Ovary (tissue), 9 donors: ENCODE results near the gene CCNB2. TPM values are rescaled to one million over a fixed set of nuclear protein-coding genes. Genes with fewer than 3 reads are reported as not detected.
"Not testable (repeated sequence)": the region's sequence is repeated elsewhere in the genome, so short reads cannot be mapped to it uniquely, and the experiment has no call there.

ENCODE experiments used
- DNase-seq, 5 donors: peaks; one replicate each; pipeline ENCODE4 v3.0.0-alpha.2; 2019 to 2020
- H3K27ac ChIP-seq, 2 donors: fragments of 200-600 bp; one replicate each; pipeline versions ENCODE4 v1.5.1 to v1.8.0; 2019 to 2022
- H3K27me3 ChIP-seq: fragments of 200-600 bp; one replicate; pipeline ENCODE4 v1.8.0; 2022
- H3K36me3 ChIP-seq: fragments of 200-600 bp; sonication (generic); one replicate; pipeline ENCODE4 v1.5.1; 2019
- H3K4me1 ChIP-seq: one replicate; pipeline ENCODE4 v1.8.1; 2013; ENCODE audit warnings: mild to moderate bottlenecking, moderate library complexity; ENCODE audit not compliant: insufficient read depth
- H3K4me3 ChIP-seq: fragments of 200-600 bp; sonication (generic); one replicate; pipeline ENCODE4 v1.5.1; 2017
- H3K9me3 ChIP-seq, 2 donors: fragments of 200-600 bp in 1 of 2; sonication (generic) in 1 of 2; one replicate each; pipeline versions ENCODE4 v1.5.1 to v1.8.1; 2013 to 2019; ENCODE audit warnings: mild to moderate bottlenecking in 1 of 2, moderate library complexity in 1 of 2
- EP300 ChIP-seq: sonication (generic); formaldehyde crosslinking; IDR thresholded peaks from one replicate; pipeline ENCODE4 v1.6.1; 2017; ENCODE audit warnings: antibody characterized with exemption
- POLR2A ChIP-seq: fragments of 450-650 bp; IDR thresholded peaks from one replicate; pipeline ENCODE4 v1.6.1; 2017; ENCODE audit warnings: antibody characterized with exemption, mild to moderate bottlenecking, moderate library complexity
- WGBS, 3 donors: extraction: QIAGEN DNeasy Blood & Tissue Kit in 1 of 3; methylation state at CpG; one replicate each; pipeline versions ENCODE4 v1.1.5 to v1.1.7; 2013 to 2017; 5-methylcytosine and 5-hydroxymethylcytosine counted together
- intact Hi-C, 4 donors: fragments of 100-400 bp; cut with DNase I; formaldehyde crosslinking; loops; one replicate each; pipeline versions ENCODE4 v1.11.0 to v1.15.1; 2022 to 2023
- polyA plus RNA-seq, 2 donors: library from polyadenylated mRNA; stranded (reverse); fragments of 200-250 nt in 1 of 2; fragments of 350-450 nt in 1 of 2; fragmentation: Illumina TruSeq in 1 of 2; extraction: RNeasy Lipid Tissue Mini Kit (QIAGEN cat#74804) in 1 of 2; gene quantifications; one replicate each; pipeline ENCODE4 v1.2.3, GENCODE V29; 2013 to 2014
- total RNA-seq, 7 donors: library from RNA; depleted of rRNA in 2 of 7; stranded (reverse); fragments of >200 nt in 2 of 7; fragmentation: NEBNext Ultra II Directional in 3 of 7; extraction: Animal tissue kit (Norgen Biotek cat#: 25700) in 3 of 7; gene quantifications; one replicate each; pipeline versions ENCODE4 v1.1.0 to v1.2.4, GENCODE V29; 2016 to 2023
- TF ChIP-seq, protein P1 (sequence below), 3 donors: fragments of 450-650 bp in 2 of 3; fragments of 200-600 bp in 1 of 3; IDR thresholded peaks; one replicate each; pipeline versions ENCODE4 v1.5.1 to v1.8.0; 2016 to 2022; ENCODE audit warnings: antibody characterized with exemption in 3 of 3, mild to moderate bottlenecking in 1 of 3
- donor health status: DM: no; HTN: no; CAD: no; lungs with moderate emphysema.
- donor health status: DM: no; HTN: no; CAD: no.
- donor health status: Bipolar disorder and iron deficiency.
- donor health status: DM: yes; HTN: yes; CAD: no.
- donor health status: DM: no; HTN: no; CAD: no.
- donor health status: DM: yes; HTN: yes; CAD: no.

Gene CCNB2
- total and polyA plus RNA-seq, 9 donors, result 0.28 to 2.5 (median 0.61) TPM; not detected in 1

DNA sequence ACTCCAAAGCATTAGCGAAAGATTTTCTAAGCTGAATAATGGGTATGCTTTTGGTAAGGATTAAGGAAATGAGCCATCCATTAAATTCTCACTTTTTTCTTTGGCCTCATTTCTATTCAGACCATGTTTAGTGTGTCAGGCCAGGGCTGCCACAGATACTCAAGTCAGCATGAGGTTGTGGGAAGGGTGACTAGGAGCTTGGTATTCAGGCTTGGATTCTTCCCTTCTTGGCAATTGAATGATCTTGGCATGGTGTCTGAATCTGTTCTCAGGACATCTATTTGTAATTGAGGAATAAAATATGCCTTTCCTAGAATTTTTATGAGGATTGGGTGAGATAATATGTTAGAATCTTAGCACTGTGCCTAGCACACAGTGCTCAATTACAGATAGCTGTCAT is 11.2 kb downstream of the CCNB2 start:
- TF ChIP-seq EP300 (no peak), POLR2A (no peak)
- TF ChIP-seq, protein P1, sequence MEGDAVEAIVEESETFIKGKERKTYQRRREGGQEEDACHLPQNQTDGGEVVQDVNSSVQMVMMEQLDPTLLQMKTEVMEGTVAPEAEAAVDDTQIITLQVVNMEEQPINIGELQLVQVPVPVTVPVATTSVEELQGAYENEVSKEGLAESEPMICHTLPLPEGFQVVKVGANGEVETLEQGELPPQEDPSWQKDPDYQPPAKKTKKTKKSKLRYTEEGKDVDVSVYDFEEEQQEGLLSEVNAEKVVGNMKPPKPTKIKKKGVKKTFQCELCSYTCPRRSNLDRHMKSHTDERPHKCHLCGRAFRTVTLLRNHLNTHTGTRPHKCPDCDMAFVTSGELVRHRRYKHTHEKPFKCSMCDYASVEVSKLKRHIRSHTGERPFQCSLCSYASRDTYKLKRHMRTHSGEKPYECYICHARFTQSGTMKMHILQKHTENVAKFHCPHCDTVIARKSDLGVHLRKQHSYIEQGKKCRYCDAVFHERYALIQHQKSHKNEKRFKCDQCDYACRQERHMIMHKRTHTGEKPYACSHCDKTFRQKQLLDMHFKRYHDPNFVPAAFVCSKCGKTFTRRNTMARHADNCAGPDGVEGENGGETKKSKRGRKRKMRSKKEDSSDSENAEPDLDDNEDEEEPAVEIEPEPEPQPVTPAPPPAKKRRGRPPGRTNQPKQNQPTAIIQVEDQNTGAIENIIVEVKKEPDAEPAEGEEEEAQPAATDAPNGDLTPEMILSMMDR (IDR thresholded peaks at IDR 0.05), result no peak
- 94 to 100% (median 98%) methylated on average over 1 of the region's 1 CpG for WGBS, 3 donors
- no peak for DNase-seq
- intact Hi-C loops, result no loop called here
- H3K4me3 ChIP-seq, result no peak overlapping the region
- H3K27ac ChIP-seq, result no peak overlapping the region
- H3K9me3 ChIP-seq, result no peaks in the 10 kb centered on the region
- H3K4me1 ChIP-seq, result no peaks in the 10 kb centered on the region
- H3K27me3 ChIP-seq, result no peaks in the 10 kb centered on the region
- no peaks in the 10 kb centered on the region for H3K36me3 ChIP-seq

GRCh38 chr15:59116771-59117170 is 11.8 kb downstream of the CCNB2 start:
- H3K27ac ChIP-seq, result no peak overlapping the region
- H3K4me3 ChIP-seq, result no peak overlapping the region
- H3K36me3 ChIP-seq, result no peaks in the 10 kb centered on the region
- H3K27me3 ChIP-seq, result no peaks in the 10 kb centered on the region
- 94 to 96% (median 94%) methylated on average over 6 of the region's 6 CpGs for WGBS, 3 donors
- H3K9me3 ChIP-seq, result no peaks in the 10 kb centered on the region
- no peak for DNase-seq
- intact Hi-C loops, result no loop called here
- TF ChIP-seq POLR2A (no peak), EP300 (no peak)
- TF ChIP-seq, protein P1 (IDR thresholded peaks at IDR 0.05), result no peak
- H3K4me1 ChIP-seq, result no peaks in the 10 kb centered on the region

GRCh38 chr15:59119625-59120024 is 14.7 kb downstream of the CCNB2 start:
- WGBS, 3 donors, result 86 to 93% (median 87%) methylated on average over 5 of the region's 5 CpGs

DNA sequence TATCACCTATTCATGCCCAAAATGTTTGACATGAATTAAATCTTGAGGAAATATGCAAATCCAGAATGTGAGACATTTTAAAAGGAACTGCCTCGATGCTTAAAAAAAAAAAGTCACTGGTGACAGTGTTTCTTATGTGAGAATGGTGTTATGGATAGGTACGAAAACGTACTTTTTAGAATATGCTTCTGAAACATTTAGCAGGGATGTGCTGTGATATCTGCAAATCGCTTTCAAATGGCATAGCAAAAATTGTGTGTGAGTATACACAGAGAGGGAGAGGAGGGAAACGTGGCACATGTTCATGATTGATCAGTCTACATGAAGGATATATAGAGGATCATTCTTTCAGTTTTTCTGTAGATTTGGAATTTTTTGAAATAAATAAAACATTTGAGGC is 16.0 kb downstream of the CCNB2 start:
- intact Hi-C loops, result no loop called here
- H3K4me1 ChIP-seq, result no peaks in the 10 kb centered on the region
- 92 to 94% (median 93%) methylated on average over 5 of the region's 5 CpGs for WGBS, 3 donors
- H3K27ac ChIP-seq, result no peak overlapping the region
- TF ChIP-seq, protein P1 (IDR thresholded peaks at IDR 0.05), result no peak
- TF ChIP-seq POLR2A (no peak), EP300 (no peak)
- no peak overlapping the region for H3K4me3 ChIP-seq
- no peaks in the 10 kb centered on the region for H3K36me3 ChIP-seq
- H3K9me3 ChIP-seq, result no peaks in the 10 kb centered on the region
- H3K27me3 ChIP-seq, result no peaks in the 10 kb centered on the region
- no peak for DNase-seq

More at GRCh38 chr15:59119625-59120024, 14.7 kb downstream of the CCNB2 start:
- H3K27ac ChIP-seq, result no peak overlapping the region
- no peaks in the 10 kb centered on the region for H3K4me1 ChIP-seq
- DNase-seq, result no peak
- H3K9me3 ChIP-seq, result no peaks in the 10 kb centered on the region
- TF ChIP-seq, protein P1 (IDR thresholded peaks at IDR 0.05), result no peak
- no peak for TF ChIP-seq POLR2A
- no peak for TF ChIP-seq EP300
- no peaks in the 10 kb centered on the region for H3K36me3 ChIP-seq
- no peaks in the 10 kb centered on the region for H3K27me3 ChIP-seq
- no peak overlapping the region for H3K4me3 ChIP-seq
- intact Hi-C loops, result no loop called here

- 96 to 98% (median 97%) methylated on average over 2 of the region's 2 CpGs for WGBS, 3 donors
- no peak overlapping the region for H3K27ac ChIP-seq
- TF ChIP-seq, protein P1 (IDR thresholded peaks at IDR 0.05), result no peak
- TF ChIP-seq POLR2A, result no peak
- no peak for TF ChIP-seq EP300
Measured at GRCh38 chr15:59124261-59124660, 19.3 kb downstream of the CCNB2 start.

GRCh38 chr15:59125683-59126082 is 20.7 kb downstream of the CCNB2 start:
- intact Hi-C loops, result not testable (repeated sequence)
- 97 to 99% (median 98%) methylated on average over 4 of the region's 4 CpGs for WGBS, 3 donors

More at GRCh38 chr15:59124261-59124660, 19.3 kb downstream of the CCNB2 start:
- Histone ChIP-seq H3K4me3 (no peak overlapping the region), H3K9me3 (no peaks in the 10 kb centered on the region), H3K27me3 (no peaks in the 10 kb centered on the region), H3K4me1 (no peaks in the 10 kb centered on the region), H3K36me3 (no peaks in the 10 kb centered on the region)
- intact Hi-C loops, result no loop called here
- no peak for DNase-seq

DNA sequence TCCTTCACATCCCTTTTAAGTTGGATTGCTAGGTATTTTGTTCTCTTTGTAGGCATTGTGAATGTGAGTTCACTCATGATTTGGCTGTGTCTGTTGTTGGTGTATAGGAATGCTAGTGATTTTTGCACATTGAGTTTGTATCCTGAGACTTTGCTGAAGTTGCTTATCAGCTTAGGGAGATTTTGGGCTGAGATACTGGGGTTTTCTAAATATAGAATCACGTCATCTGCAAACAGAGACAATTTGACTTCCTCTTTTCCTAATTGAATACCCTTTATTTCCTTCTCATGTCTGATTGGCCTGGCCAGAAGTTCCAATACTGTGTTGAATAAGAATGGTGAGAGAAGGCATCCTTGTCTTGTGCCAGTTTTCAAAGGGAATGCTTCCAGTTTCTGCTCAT is 22.3 kb downstream of the CCNB2 start:
- H3K4me1 ChIP-seq, intact Hi-C loops, H3K27me3 ChIP-seq, DNase-seq, H3K4me3 ChIP-seq, H3K36me3 ChIP-seq, H3K27ac ChIP-seq, H3K9me3 ChIP-seq: not testable (repeated sequence)
- 94% methylated on average over 1 of the region's 1 CpG for WGBS, 3 donors

More at GRCh38 chr15:59125683-59126082, 20.7 kb downstream of the CCNB2 start:
- H3K4me1 ChIP-seq, H3K36me3 ChIP-seq, H3K27me3 ChIP-seq, H3K4me3 ChIP-seq, H3K9me3 ChIP-seq, DNase-seq, H3K27ac ChIP-seq: not testable (repeated sequence)
